Islet precursor cell (in vitro differentiated cells): ENCODE results near the gene HLA-G.

ENCODE experiments used
- DNase-seq: peaks from one replicate; pipeline ENCODE4 v3.0.0-alpha.2; 2018

Gene HLA-G

GRCh38 chr6:29818892-29819291, 8.7 kb upstream of the HLA-G start:
- no peak for DNase-seq

- no peak for DNase-seq
These were observed 3.5 kb upstream of the HLA-G start for GRCh38 chr6:29824144-29824543.

GRCh38 chr6:29825848-29826247, 1.8 kb upstream of the HLA-G start:
- DNase-seq, result no peak

GRCh38 chr6:29826271-29826670, 1.4 kb upstream of the HLA-G start:
- no peak for DNase-seq

- no peak for DNase-seq
These were observed 809 bp downstream of the HLA-G start for GRCh38 chr6:29828471-29828797.

GRCh38 chr6:29829766-29830165, 2.1 kb downstream of the HLA-G start:
- DNase-seq, result no peak

DNA sequence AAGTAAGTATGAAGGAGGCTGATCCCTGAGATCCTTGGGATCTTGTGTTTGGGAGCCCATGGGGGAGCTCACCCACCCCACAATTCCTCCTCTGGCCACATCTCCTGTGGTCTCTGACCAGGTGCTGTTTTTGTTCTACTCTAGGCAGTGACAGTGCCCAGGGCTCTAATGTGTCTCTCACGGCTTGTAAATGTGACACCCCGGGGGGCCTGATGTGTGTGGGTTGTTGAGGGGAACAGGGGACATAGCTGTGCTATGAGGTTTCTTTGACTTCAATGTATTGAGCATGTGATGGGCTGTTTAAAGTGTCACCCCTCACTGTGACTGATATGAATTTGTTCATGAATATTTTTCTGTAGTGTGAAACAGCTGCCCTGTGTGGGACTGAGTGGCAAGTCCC, 2.8 kb downstream of the HLA-G start:
- no peak for DNase-seq

DNA sequence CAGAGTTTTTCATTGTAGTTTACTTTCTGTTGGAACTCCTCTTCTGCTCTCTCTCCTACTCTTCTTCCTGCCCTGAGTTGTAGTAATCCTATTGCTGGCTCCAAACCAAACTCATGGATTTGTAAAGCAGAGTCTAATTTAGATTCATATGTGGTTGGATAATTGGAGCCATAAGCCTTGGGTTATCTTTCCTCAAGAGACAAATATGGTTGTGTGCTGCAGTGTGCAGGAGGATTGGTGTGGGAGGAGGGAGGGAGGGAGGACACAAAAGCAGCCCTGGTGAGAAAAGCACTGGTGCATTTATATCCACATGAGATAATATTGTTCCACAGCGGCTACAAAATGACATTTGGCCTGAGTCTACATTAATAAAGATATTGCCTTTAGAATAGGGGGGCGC, 4.2 kb downstream of the HLA-G start:
- DNase-seq, result no peak

- no peak for DNase-seq
These were observed 7.2 kb downstream of the HLA-G start for GRCh38 chr6:29834564-29835436.

DNA sequence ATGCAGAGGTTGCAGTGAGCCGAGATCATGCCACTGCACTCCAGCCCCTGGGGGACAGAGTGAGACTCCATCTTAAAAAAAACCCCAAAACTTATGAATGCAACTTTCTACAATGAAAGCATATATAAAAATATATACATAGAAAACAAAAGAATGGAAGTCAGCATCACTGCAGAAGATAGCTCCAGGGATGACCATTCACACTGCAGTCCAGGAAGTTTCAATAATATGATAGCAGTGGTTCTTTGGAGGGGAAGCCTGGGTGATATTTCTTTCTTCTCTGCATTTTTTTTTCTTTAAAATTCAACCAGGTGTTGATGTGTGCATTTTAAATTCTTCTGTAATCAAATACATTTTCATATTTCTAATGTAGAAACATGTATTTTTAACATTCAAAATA, 12.3 kb downstream of the HLA-G start:
- no peak for DNase-seq

DNA sequence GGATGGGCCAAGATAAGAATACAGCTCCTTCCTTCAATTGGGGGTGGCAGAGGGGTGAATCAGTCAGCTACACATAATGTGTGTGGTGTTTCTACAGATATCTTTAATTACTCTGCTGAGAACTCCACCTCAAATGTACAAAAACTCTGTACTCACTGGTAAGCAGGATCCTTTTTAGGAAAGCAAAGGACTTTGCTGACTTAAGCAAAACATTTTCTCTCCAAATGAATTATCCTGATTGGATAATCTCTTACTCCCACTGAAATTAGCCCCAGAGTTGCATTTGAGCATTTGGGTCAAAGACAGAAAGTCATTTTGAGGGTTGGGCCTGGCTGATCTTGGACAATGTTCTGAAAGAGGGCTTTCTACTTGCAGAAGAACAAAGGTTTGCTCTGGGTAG, 13.4 kb downstream of the HLA-G start:
- DNase-seq, result no peak

DNA sequence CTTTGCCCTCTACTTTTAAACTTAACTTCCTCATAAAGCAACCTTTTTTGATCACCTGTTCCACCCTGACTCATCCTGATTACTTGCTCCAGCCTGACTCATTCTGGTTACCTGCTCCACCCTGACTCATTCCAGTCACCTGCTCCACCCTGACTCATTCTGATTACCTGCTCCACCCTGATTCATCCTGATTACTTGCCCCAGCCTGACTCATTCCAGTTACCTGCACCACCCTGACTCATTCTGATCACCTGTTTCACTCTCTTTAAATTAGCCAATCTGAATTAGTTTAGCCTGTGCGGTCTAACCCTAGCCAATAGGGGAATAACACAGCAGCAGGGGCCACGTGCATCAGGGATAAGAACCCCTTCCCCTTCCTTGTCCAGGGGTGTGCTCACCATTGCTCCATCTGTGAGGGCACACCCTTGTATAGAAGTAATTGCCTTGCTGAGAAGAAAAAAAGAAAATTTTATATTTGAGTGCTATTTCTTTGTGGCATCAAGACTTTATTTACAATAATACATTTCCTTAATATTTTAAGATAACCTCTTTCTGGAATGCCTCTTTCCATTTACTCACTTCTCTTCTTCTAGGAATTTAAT, 17.9 kb downstream of the HLA-G start:
- peak; percentile 85 for DNase-seq

- DNase-seq, result peak; percentile 88
These were observed 20.4 kb downstream of the HLA-G start for GRCh38 chr6:29847871-29848630.

DNA sequence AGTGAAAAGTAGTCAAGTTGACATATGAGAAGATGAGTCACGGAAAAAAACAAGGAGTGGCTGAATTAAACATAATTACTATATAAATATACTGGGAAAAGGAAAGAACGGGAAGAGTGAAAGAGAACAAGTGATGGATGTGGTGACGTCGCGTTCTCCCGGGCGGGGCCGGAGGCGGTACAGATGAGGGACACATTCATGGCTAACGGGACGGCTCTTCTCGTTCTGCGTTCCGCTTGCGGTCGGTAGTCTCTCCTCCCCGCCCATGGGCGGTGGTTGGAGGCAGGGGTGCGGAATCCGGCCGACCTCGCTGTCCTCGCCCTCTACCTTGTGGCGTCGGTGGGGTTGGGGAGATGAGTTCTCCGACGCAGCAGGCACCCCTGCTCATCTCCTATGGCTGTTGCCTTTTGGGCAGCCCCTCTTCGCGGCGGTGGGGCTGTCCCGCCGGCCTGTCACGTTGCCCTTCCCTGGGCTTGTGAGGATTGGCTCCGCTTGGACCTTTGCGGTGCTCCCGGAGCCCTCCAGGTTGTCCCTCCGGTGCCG, 22.5 kb downstream of the HLA-G start:
- DNase-seq, result no peak

DNA sequence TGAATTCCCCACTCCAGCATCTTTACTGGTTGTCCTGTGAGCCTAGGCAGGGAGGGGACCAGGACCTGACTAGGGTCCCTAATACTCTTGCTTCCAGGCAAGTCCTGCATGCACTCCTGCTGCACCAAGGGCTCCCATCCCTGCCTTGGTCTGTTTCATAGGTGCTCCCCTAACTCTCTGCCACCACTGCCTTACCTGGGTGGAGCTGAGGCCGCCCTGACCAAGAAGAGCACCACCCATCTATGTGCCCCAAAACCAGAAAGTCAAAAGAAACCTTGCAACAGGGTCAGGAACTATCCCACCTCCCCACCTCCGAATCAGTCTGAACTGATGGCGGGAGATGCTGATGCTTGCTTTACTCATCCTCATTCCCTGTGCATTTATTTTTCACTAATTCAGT, 23.6 kb downstream of the HLA-G start:
- DNase-seq, result no peak

GRCh38 chr6:29853245-29853644, 25.6 kb downstream of the HLA-G start:
- DNase-seq, result no peak

DNA sequence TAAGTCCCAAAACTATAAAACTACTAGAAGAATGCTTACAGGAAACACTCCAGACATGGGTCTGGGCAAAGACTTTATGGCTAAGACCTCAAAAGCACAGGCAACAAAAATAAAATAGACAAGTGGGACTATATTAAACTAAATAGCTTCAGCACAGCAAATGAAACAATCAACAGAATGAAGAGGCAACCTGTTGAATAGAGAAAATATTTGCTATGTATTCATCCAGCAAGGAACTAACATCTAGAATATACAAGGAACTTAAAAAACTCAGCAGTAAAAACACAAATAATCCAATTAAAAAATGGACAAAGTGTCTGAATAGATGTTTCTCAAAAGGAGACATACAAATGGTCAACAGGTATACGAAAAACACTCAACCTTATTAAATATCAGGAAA, 30.4 kb downstream of the HLA-G start:
- DNase-seq, result no peak

- DNase-seq, result no peak
These were observed 34.1 kb downstream of the HLA-G start for GRCh38 chr6:29861521-29862255.

GRCh38 chr6:29864037-29864810, 36.6 kb downstream of the HLA-G start:
- no peak for DNase-seq

DNA sequence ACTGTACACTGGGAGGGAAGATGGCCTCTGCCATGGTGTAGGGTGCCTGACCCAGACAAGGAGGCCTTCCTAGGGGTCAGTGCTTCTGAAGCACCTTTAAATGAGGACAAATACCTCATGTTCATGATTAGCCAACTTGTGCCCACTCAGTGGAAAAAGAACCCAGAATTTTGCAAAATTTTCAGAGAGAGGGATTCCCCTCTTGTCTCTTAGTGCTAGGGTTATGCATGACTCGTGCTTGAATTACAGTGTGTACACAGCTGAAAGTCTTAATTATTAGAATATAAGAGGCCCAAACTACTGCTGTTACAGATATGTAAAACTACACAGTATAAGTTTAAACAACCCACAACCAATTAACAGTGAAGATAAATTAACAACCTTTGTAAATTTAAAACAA, 38.0 kb downstream of the HLA-G start:
- DNase-seq, result no peak

DNA sequence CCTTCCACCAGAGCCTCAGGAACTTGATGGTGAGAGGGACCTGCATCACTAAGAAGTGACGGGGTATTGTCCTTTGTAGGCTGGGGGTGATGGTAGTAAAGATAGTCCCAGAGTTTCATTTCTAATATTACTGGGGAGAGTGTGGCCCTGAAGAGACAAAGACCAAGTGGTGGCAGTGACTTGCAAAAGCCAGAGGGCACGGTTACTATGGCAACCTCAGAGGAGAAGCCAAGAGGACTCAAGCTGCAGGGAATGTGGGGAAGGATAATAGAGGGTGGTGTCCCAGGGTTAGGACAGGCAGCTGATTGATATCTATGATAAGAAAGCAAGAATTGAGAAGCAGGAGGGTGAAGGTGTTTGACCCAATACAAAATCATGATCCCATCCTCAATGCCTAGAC, 42.5 kb downstream of the HLA-G start:
- DNase-seq, result no peak

DNA sequence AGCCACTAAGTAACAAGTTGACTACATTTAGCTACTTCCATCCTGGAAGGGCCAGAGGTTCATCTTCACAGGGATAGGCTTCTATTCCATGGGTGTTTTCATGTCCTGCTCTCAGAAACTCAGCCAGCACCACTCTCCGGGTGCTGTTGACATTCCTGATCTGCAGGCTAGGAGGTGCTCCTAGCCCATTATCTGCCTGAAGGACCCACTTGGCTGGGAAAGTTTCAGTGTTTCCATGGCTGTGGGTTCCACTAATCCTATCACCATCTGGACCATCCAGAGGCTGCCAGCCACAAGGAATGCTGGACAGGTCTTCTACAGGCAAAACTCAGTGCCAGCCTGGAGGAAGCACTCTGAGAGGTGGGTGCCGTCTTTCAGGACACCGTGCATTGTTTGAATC, 45.2 kb downstream of the HLA-G start:
- DNase-seq, result no peak
